Astrocyte (in vitro differentiated cells and primary cell): ENCODE measurements around the gene ZBTB39.

Source experiments
- EZH2 ChIP-seq: IDR thresholded peaks from 2 replicates; pipeline ENCODE4 v1.6.1; 2012; ENCODE audit warnings: mild to moderate bottlenecking, low read length, inconsistent platforms; ENCODE audit not compliant: insufficient read depth
- TF ChIP-seq, protein P1 (sequence below): IDR thresholded peaks from 2 replicates; pipeline ENCODE4 v1.5.1; 2011; ENCODE audit warnings: low read depth, mild to moderate bottlenecking, inconsistent platforms, low read length, moderate library complexity; ENCODE audit not compliant: insufficient read depth

DNA sequence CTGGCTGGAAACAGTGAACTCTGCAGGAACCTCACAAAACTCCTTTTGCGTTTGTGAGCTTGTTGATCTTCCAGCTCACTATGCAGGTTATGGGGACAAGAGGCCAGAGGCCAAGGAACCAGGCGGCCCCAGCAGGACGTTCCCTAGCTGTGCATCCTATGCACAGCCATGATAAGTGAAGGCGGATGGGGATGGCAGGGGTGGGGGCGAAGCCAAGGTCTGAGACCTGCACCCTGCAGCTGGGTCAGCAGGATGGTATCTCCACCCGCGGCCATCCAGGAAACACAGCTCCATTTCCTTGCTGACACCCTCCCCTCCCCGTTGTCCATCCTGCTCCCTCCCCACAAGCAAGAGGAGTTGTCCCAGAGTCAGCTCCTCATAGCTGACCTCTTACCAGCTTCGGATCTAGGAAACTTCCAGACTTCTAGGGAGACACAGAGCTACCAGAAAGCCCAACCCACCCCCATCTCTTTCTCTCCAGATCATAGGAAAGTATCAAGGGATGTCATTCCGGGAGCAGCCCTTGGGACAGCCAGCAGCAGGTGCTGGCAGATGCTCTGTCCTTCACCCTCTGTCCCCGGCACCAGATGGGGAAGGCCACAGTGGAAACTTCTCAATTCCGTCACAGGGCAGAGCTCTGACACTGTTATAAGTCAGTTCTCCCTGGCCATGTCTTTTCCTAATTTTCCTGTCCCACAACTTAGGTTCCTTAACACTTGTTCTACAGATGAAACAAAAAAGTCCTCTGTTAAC, 9.4 kb downstream of the ZBTB39 start:
- TF ChIP-seq, protein P1, sequence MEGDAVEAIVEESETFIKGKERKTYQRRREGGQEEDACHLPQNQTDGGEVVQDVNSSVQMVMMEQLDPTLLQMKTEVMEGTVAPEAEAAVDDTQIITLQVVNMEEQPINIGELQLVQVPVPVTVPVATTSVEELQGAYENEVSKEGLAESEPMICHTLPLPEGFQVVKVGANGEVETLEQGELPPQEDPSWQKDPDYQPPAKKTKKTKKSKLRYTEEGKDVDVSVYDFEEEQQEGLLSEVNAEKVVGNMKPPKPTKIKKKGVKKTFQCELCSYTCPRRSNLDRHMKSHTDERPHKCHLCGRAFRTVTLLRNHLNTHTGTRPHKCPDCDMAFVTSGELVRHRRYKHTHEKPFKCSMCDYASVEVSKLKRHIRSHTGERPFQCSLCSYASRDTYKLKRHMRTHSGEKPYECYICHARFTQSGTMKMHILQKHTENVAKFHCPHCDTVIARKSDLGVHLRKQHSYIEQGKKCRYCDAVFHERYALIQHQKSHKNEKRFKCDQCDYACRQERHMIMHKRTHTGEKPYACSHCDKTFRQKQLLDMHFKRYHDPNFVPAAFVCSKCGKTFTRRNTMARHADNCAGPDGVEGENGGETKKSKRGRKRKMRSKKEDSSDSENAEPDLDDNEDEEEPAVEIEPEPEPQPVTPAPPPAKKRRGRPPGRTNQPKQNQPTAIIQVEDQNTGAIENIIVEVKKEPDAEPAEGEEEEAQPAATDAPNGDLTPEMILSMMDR, result no peak
- TF ChIP-seq EZH2, result no peak
